ENCODE results near the gene LIMS2. TPM values are rescaled to one million over a fixed set of nuclear protein-coding genes. Genes with fewer than 3 reads are reported as not detected.

The LIMS2 gene
- total and polyA plus RNA-seq, 2 donors (not counting 3 experiments of a cell fraction or from before 2014, with no cell fraction given) = 48.3 to 55.6 TPM

GRCh38 chr2:127623388-127624319, 51.7 kb downstream of the LIMS2 start:
- H3K9me3 ChIP-seq (replicated peaks; ENCODE audit: control insufficient read depth, insufficient read depth, low read length) = no peaks in the 10 kb centered on the region
- H3K27me3 ChIP-seq (ENCODE audit: control insufficient read depth in 2 of 2, insufficient read depth in 2 of 2, low read length in 2 of 2) = no peaks in the 10 kb centered on the region
- DNase-seq (ENCODE audit: low read depth, low spot score) (no peak), FAIRE-seq (no peak)
- no peaks in the 10 kb centered on the region for H3K9me1 ChIP-seq (replicated peaks; ENCODE audit: control insufficient read depth, extremely low read depth, insufficient read depth, low read length)
- H3K36me3 ChIP-seq (ENCODE audit: control insufficient read depth in 2 of 2, extremely low read depth in 1 of 2, insufficient read depth in 2 of 2, low read length in 2 of 2) = no peaks in the 10 kb centered on the region
- no TSS peak for BruUV-seq (replicated peaks)
- no peak overlapping the region for H3K27ac ChIP-seq (ENCODE audit: insufficient read depth, low read depth, low read length)
- H4K20me1 ChIP-seq (replicated peaks; ENCODE audit: control insufficient read depth, extremely low read depth, insufficient read depth, low read length) = no peaks in the 10 kb centered on the region
- ChIA-PET CTCF (interaction anchor here (1.2 to 2.5 kb wide), 2 partner anchors 32 to 72 kb away, joined by 4 to 8 read pairs; no protein-coding TSS in a partner anchor), POLR2A (no interaction called here)
- intact Hi-C loops (cut with micrococcal nuclease) = no loop called here
- dilution Hi-C loops (cut with MboI; ENCODE audit: extremely low pct_ligation_motif_present, low sequenced_read_pairs) = no loop called here
- H2AFZ ChIP-seq (ENCODE audit: low read depth, low read length) = peak overlapping the region; percentile 32
- no peak overlapping the region for H3K4me3 ChIP-seq (replicated peaks in 1 of 3; ENCODE audit: insufficient read depth in 1 of 3, low read depth in 1 of 3, low read length in 3 of 3)
- H3K4me2 ChIP-seq (ENCODE audit: insufficient read depth, low read length) = no peak overlapping the region
- no peak overlapping the region for H3K9ac ChIP-seq (replicated peaks; ENCODE audit: extremely low read depth, insufficient read depth, low read length)
- TF ChIP-seq CTCF (IDR thresholded peaks at IDR 0.05; ENCODE audit: extremely low read depth in 1 of 2, insufficient read depth in 1 of 2, low read depth in 1 of 2, low read length in 2 of 2) (no peak), POLR2AphosphoS5 (IDR thresholded peaks at IDR 0.05; ENCODE audit: insufficient read depth, low read depth, low read length) (no peak), MYC (IDR thresholded peaks at IDR 0.05; ENCODE audit: low read depth, low read length) (no peak), POLR2A (IDR thresholded peaks at IDR 0.05; ENCODE audit: low read depth, low read length) (no peak)
- H3K79me2 ChIP-seq (ENCODE audit: control insufficient read depth, insufficient read depth, low read length) = no peaks in the 10 kb centered on the region
- no peaks in the 10 kb centered on the region for H3K4me1 ChIP-seq (ENCODE audit: control insufficient read depth, extremely low read depth, insufficient read depth, low read length)
